Astrocyte of the spinal cord (primary cell): Measurements from ENCODE around the gene DBNDD1.

Experiments
- DNase-seq: peaks from one replicate; pipeline ENCODE4 v3.0.0; 2011; ENCODE audit warnings: low read depth, low spot score
- H3K4me3 ChIP-seq: 2 replicates; pipeline ENCODE4 v1.5.1; 2011; ENCODE audit warnings: low read depth, mild to moderate bottlenecking, low read length, moderate library complexity
- CTCF ChIP-seq: IDR thresholded peaks from 2 replicates; pipeline ENCODE4 v1.5.1; 2012; ENCODE audit warnings: low read depth, mild to moderate bottlenecking, low read length, inconsistent platforms
- in situ Hi-C: cut with HindIII; loops from 2 replicates; pipeline ENCODE4 v1.10.0; 2017; ENCODE audit warnings: low sequenced_read_pairs

Gene DBNDD1

GRCh38 chr16:89990799-89991198 lies 28.5 kb downstream of the DBNDD1 start:
- in situ Hi-C loops, result no loop called here
- TF ChIP-seq CTCF, result no peak
- DNase-seq, result no peak
- H3K4me3 ChIP-seq, result no peak overlapping the region

- DNase-seq, result no peak
- in situ Hi-C loops, result no loop called here
- TF ChIP-seq CTCF, result no peak
- H3K4me3 ChIP-seq, result no peak overlapping the region
Measured at GRCh38 chr16:89988951-89989350, 30.3 kb downstream of the DBNDD1 start.

- in situ Hi-C loops, result no loop called here
- DNase-seq, result no peak
- no peak for TF ChIP-seq CTCF
- H3K4me3 ChIP-seq, result no peak overlapping the region
Measured at GRCh38 chr16:89987169-89987568, 32.1 kb downstream of the DBNDD1 start.

- DNase-seq, result no peak
- TF ChIP-seq CTCF, result no peak
- in situ Hi-C loops, result no loop called here
- no peak overlapping the region for H3K4me3 ChIP-seq
Measured at GRCh38 chr16:89986600-89986999, 32.7 kb downstream of the DBNDD1 start.

- no peak for TF ChIP-seq CTCF
- in situ Hi-C loops, result no loop called here
- no peak for DNase-seq
- H3K4me3 ChIP-seq, result no peak overlapping the region
Measured at GRCh38 chr16:89985219-89985618, 34.0 kb downstream of the DBNDD1 start.

- DNase-seq, result no peak
- H3K4me3 ChIP-seq, result no peak overlapping the region
- in situ Hi-C loops, result no loop called here
- no peak for TF ChIP-seq CTCF
Measured at GRCh38 chr16:89984216-89984615, 35.0 kb downstream of the DBNDD1 start.

- in situ Hi-C loops, result no loop called here
Measured at GRCh38 chr16:89983536-89983935, 35.7 kb downstream of the DBNDD1 start.

More at GRCh38 chr16:89983536-89983935, 35.7 kb downstream of the DBNDD1 start:
- no peak for TF ChIP-seq CTCF
- DNase-seq, result no peak
- H3K4me3 ChIP-seq, result no peak overlapping the region
